ENCODE data around the gene AP5Z1. TPM values are rescaled to one million over a fixed set of nuclear protein-coding genes. Genes with fewer than 3 reads are reported as not detected.

AP5Z1 gene
- polyA plus RNA-seq, 2 of the 4 experiments (the other 2 are of a cell fraction), result 6.8 to 21.8 TPM

- TF ChIP-seq E2F6 (IDR thresholded peaks at IDR 0.05; ENCODE audit: borderline replicate concordance, low read depth) (no peak), EHMT2 (IDR thresholded peaks at IDR 0.05; ENCODE audit: low read depth) (no peak), HOXB13 (CRISPR knock-in tag; IDR thresholded peaks at IDR 0.05; ENCODE audit: low read depth) (peak; percentile 89), FOSB (CRISPR knock-in tag; IDR thresholded peaks at IDR 0.05) (peak; percentile 80; the same call in 1 of the 2 replicates), KDM1A (IDR thresholded peaks at IDR 0.05; ENCODE audit: low read depth) (no peak), EHF (CRISPR knock-in tag; IDR thresholded peaks at IDR 0.05) (peak; percentile 74), NR3C1 (IDR thresholded peaks at IDR 0.05) (no peak), ZNF302 (CRISPR knock-in tag; IDR thresholded peaks at IDR 0.05) (no peak), HOXB5 (CRISPR knock-in tag; IDR thresholded peaks at IDR 0.05) (peak; percentile 79)
- TF ChIP-seq, protein P1, sequence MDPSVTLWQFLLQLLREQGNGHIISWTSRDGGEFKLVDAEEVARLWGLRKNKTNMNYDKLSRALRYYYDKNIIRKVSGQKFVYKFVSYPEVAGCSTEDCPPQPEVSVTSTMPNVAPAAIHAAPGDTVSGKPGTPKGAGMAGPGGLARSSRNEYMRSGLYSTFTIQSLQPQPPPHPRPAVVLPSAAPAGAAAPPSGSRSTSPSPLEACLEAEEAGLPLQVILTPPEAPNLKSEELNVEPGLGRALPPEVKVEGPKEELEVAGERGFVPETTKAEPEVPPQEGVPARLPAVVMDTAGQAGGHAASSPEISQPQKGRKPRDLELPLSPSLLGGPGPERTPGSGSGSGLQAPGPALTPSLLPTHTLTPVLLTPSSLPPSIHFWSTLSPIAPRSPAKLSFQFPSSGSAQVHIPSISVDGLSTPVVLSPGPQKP (IDR thresholded peaks at IDR 0.05; ENCODE audit: low read depth, low read length), result no peak
- TF ChIP-seq, protein P2, sequence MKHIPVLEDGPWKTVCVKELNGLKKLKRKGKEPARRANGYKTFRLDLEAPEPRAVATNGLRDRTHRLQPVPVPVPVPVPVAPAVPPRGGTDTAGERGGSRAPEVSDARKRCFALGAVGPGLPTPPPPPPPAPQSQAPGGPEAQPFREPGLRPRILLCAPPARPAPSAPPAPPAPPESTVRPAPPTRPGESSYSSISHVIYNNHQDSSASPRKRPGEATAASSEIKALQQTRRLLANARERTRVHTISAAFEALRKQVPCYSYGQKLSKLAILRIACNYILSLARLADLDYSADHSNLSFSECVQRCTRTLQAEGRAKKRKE (CRISPR knock-in tag; IDR thresholded peaks at IDR 0.05; ENCODE audit: low read depth), result no peak
These were observed 30.8 kb upstream of the AP5Z1 start (continued) for GRCh38 chr7:4744391-4745264.

- WGBS (ENCODE audit: missing lambda C conversion rate), result 5% methylated on average over 18 of the region's 18 CpGs
- POLR2A ChIA-PET, result interaction anchor here (0.6 to 4.5 kb wide), 10 partner anchors 13 to 389 kb away, joined by 3 to 32 read pairs (median 5); partner anchors contain the start of gene AP5Z1
- FAIRE-seq, result no peak
- no peak for TF ChIP-seq RCOR1 (IDR thresholded peaks at IDR 0.05; ENCODE audit: low read depth, low read length)
- TF ChIP-seq HEYL (CRISPR knock-in tag; IDR thresholded peaks at IDR 0.05), result no peak
- TF ChIP-seq HOXB13 (CRISPR knock-in tag; IDR thresholded peaks at IDR 0.05; ENCODE audit: low read depth), result peak; percentile 68; the same call in 1 of the 2 replicates
- no peak for TF ChIP-seq ZSCAN20 (CRISPR knock-in tag; IDR thresholded peaks at IDR 0.05)
- 0 out of 2 replicates have a peak, but pooled peaks have one; percentile 5 for TF ChIP-seq KDM5A (IDR thresholded peaks at IDR 0.05)
- no peak for TF ChIP-seq NFE2L2 (conservative IDR thresholded peaks at IDR 0.05; ENCODE audit: low read length)
- TF ChIP-seq, protein P3, sequence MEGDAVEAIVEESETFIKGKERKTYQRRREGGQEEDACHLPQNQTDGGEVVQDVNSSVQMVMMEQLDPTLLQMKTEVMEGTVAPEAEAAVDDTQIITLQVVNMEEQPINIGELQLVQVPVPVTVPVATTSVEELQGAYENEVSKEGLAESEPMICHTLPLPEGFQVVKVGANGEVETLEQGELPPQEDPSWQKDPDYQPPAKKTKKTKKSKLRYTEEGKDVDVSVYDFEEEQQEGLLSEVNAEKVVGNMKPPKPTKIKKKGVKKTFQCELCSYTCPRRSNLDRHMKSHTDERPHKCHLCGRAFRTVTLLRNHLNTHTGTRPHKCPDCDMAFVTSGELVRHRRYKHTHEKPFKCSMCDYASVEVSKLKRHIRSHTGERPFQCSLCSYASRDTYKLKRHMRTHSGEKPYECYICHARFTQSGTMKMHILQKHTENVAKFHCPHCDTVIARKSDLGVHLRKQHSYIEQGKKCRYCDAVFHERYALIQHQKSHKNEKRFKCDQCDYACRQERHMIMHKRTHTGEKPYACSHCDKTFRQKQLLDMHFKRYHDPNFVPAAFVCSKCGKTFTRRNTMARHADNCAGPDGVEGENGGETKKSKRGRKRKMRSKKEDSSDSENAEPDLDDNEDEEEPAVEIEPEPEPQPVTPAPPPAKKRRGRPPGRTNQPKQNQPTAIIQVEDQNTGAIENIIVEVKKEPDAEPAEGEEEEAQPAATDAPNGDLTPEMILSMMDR (IDR thresholded peaks at IDR 0.05), result no peak
- no peak for TF ChIP-seq CBX8 (IDR thresholded peaks at IDR 0.05)
- TF ChIP-seq POLR2AphosphoS2 (conservative IDR thresholded peaks at IDR 0.05; ENCODE audit: low read length), result no peak
- peak; percentile 7; the same call in 1 of the 3 replicates for TF ChIP-seq SMC3 (IDR thresholded peaks at IDR 0.05)
- TF ChIP-seq FOSL2 (IDR thresholded peaks at IDR 0.05), result no peak
- no peak for TF ChIP-seq FOSL2 (CRISPR knock-in tag; IDR thresholded peaks at IDR 0.05)
- no peak for TF ChIP-seq JUNB (IDR thresholded peaks at IDR 0.05)
- TF ChIP-seq, protein P4, sequence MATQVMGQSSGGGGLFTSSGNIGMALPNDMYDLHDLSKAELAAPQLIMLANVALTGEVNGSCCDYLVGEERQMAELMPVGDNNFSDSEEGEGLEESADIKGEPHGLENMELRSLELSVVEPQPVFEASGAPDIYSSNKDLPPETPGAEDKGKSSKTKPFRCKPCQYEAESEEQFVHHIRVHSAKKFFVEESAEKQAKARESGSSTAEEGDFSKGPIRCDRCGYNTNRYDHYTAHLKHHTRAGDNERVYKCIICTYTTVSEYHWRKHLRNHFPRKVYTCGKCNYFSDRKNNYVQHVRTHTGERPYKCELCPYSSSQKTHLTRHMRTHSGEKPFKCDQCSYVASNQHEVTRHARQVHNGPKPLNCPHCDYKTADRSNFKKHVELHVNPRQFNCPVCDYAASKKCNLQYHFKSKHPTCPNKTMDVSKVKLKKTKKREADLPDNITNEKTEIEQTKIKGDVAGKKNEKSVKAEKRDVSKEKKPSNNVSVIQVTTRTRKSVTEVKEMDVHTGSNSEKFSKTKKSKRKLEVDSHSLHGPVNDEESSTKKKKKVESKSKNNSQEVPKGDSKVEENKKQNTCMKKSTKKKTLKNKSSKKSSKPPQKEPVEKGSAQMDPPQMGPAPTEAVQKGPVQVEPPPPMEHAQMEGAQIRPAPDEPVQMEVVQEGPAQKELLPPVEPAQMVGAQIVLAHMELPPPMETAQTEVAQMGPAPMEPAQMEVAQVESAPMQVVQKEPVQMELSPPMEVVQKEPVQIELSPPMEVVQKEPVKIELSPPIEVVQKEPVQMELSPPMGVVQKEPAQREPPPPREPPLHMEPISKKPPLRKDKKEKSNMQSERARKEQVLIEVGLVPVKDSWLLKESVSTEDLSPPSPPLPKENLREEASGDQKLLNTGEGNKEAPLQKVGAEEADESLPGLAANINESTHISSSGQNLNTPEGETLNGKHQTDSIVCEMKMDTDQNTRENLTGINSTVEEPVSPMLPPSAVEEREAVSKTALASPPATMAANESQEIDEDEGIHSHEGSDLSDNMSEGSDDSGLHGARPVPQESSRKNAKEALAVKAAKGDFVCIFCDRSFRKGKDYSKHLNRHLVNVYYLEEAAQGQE (IDR thresholded peaks at IDR 0.05), result no peak
- TF ChIP-seq, protein P5, sequence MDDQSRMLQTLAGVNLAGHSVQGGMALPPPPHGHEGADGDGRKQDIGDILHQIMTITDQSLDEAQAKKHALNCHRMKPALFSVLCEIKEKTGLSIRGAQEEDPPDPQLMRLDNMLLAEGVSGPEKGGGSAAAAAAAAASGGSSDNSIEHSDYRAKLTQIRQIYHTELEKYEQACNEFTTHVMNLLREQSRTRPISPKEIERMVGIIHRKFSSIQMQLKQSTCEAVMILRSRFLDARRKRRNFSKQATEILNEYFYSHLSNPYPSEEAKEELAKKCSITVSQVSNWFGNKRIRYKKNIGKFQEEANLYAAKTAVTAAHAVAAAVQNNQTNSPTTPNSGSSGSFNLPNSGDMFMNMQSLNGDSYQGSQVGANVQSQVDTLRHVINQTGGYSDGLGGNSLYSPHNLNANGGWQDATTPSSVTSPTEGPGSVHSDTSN (IDR thresholded peaks at IDR 0.05), result no peak
- no peak for TF ChIP-seq ZFP36 (IDR thresholded peaks at IDR 0.05; ENCODE audit: borderline replicate concordance, partially characterized antibody)
- no peak for TF ChIP-seq RNF2 (IDR thresholded peaks at IDR 0.05; ENCODE audit: borderline replicate concordance, low read depth)
These were observed 30.0 kb upstream of the AP5Z1 start for GRCh38 chr7:4745265-4745919.

More at GRCh38 chr7:4745265-4745919, 30.0 kb upstream of the AP5Z1 start:
- peak overlapping the region; percentile 33 for H3K4me3 ChIP-seq
- H3K27ac ChIP-seq, result peak overlapping the region; percentile 96 to 99
- peak in 1 of 2 experiments; percentile 31 for DNase-seq (ENCODE audit: low read depth in 1 of 2, low spot score in 1 of 2)
- H3K4me1 ChIP-seq, result peaks cover 76% of the 10 kb centered on the region
- CTCF ChIA-PET, result interaction anchor here (0.7 to 7.8 kb wide), 6 partner anchors 11 to 52 kb away, joined by 3 to 46 read pairs (median 4); no protein-coding TSS in a partner anchor
- peak overlapping the region; percentile 89 for H3K4me2 ChIP-seq
- no peaks in the 10 kb centered on the region for H3K9me3 ChIP-seq
- no peak for ATAC-seq
